Left hindlimb (tissue), 1 donor: ENCODE measurements around the gene LEMD3.
A peak's percentile ranks its signal among the peaks of the same experiment; 100 is the strongest.

Experiments
- DNase-seq: peaks from one replicate; pipeline ENCODE4 v3.0.0-alpha.2; 2018

LEMD3 gene

DNA sequence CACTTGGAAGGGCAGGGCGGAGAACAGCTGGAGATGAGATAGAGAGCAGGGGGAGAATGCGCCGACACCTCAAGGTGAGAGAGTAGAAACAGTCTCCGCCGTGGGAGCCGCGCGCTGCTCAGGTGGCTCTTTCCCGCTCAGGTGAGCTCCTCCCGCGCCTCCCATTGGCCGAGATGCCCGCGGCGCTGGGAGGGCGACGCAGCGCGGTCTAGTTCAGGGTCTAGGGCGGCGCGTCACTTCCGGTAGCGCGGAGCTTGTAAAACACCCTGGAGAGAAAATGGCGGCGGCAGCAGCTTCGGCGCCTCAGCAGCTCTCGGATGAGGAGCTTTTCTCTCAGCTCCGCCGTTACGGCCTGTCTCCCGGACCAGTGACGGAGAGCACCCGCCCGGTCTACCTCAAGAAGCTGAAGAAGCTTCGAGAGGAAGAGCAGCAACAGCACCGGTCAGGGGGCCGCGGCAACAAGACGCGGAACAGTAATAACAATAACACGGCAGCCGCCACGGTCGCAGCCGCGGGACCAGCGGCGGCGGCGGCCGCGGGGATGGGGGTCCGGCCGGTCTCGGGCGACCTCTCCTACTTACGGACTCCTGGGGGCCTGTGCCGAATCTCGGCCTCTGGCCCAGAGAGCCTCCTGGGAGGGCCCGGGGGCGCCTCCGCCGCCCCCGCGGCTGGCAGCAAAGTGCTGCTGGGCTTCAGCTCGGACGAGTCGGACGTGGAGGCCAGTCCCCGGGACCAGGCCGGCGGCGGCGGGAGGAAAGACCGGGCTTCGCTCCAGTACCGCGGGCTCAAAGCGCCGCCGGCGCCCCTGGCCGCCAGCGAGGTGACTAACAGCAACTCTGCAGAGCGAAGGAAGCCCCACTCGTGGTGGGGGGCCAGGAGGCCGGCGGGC is at the start of gene LEMD3:
LEMD3 (plus strand) TSS at position 264 of the 889 bp plus-strand sequence; CDS start at position 278, 14 bp downstream.
- DNase-seq: peak; percentile 93

DNA sequence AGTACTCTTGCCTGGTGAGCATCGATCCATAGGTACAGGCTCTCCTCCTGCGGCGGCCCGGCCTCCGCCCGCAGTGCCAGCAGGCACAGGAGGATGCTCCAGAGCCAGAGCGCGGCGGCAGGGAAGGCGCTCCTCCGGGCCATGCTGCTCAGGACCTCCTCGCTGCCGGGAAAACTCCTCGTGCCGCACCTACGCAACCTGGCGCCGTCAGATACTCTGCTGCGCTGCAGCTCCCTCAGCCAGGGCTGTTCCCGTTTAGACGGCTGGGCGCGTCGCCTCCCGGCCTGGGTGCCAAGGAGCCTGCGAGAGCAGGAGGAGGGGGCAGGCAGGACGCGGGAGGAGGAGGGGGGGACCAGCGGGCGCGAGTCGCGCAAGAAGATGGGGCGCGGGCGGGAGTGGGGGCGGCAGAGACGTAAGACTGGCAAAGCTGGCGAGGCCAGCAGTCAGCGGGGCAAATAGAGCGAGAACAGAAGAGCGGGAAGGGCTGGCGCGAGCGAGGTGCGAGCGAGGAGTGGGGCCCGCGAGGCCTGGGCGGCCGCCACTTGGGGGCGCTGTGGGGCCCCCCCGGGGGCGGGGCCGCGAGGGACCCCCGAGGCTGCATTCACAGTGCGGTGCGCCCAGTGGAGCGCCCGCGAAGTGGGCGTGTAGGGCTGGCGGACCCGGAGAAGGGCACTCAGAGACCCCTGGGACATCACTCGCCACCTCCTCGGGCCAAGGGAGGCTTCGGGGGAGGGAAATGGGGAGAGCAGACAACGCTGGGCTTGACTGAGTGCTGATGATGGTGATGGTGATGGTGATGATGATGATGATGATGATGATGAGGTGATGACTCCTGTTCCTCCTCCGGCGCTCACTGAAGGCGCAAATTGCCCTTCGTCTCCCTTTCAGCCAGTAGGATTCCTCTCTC is 48.1 kb upstream of the LEMD3 start, which contains the start of gene WIF1:
WIF1 (minus strand) TSS at position 257 of the 907 bp plus-strand sequence; CDS start at position 143, 114 bp downstream.
- DNase-seq: peak; percentile 78

DNA sequence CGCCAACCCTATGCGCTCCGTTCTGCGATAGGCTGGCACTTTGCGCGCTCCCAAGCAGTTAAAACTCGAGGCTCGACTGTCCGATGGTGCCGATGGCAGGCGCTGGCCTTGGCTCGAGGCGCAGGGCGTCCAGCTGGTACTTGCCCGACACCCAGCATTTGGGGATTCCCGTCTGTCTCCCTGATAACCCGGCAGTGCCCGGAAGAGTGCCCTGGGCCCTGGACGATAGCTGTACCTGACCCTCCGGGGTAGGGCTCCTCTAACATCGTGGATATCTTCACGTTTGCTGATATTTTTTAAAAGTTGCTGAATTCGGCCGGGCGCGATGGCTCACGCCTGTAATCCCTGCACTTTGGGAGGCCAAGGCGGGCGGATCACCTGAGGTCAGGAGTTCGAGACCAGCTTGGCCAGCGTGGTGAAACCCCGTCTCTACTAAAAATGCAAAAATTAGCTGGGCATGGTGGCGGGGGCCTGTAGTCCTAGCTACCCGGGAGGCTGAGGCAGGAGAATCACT is 47.4 kb upstream of the LEMD3 start:
- DNase-seq: no peak

DNA sequence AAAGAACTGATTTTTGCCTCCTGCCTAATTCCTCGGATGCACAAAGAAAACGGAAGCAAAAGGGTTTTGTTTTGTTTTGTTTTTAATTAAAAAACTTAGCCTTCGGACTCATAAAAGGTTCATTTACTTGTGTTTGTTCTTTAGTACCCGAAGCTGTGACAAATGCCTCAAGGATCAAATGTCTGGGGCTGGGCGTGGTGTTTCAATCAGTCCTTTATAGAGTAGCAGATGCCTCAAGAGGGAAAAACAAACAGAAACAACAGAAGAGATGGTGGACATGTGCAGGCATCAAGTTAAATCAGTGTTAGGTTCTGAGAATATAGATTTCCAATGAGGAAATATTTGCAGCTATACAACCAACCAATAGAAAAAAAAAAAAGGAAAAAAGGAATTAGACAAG is 46.7 kb upstream of the LEMD3 start:
- DNase-seq: no peak

DNA sequence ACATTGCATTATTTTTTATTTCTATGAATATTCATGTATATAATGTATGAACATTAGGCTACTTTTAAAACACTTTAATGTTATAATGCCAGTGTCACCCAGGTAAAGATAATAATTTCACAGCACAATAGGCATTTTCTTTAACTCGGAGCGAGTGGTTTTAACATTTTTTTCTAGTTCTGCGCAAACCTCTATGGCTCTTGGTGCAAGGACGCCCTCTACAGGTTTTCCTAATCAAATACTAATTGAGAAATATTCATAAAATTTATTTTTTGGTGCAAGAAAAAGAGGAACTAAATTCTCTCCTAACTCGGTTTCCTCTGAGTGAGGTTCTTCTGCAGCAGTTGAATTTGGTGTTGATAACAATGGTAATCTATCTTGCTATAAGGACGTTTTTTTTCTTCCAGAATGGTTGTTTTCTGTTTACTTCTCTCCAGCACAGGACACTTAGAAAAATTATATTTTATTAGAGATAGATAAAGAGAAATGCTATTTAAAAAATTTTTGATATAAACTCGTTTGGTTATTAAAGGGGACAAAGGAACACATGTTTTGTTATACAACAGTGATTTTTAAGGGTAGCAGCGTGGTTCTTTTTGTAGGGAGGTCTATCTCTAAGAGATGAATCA is 45.8 kb upstream of the LEMD3 start:
- no peak for DNase-seq

DNA sequence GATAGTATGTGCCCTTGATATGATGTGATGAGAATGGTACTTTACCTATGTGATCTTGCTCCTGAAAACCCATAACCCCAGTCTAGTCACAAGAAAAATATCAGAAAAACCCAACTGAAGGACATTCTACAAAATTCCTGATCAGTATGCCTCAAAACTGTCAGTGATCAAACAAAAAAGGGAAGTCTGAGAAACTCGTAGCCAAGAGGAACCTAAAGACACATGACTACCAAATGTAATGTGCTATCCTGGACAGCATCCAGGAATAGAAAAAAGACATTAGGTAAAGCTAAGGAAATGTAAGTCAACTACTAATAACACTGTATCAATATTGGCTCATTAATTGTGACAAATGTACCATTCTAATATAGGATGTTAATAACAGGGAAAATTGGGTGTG is 44.1 kb upstream of the LEMD3 start:
- no peak for DNase-seq

DNA sequence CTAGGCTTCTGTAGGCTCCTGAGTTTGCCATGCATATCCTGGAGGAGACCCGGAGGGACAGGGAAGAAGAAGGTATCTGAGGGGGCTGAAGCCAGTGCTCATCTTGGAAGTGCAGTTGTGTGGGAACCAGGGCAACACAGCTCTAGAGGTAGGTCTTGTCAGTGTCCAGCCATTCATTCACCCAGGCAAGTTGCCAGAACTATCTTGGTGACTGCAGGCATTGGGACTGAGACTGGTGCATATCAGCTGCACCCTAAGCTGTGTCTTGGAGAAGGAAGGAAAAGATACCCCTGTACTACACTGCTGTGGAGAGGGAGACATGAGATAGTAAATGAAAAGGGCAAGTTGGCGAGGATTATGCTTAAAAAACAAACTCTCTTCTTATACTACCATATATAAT is 43.4 kb upstream of the LEMD3 start:
- DNase-seq: no peak

DNA sequence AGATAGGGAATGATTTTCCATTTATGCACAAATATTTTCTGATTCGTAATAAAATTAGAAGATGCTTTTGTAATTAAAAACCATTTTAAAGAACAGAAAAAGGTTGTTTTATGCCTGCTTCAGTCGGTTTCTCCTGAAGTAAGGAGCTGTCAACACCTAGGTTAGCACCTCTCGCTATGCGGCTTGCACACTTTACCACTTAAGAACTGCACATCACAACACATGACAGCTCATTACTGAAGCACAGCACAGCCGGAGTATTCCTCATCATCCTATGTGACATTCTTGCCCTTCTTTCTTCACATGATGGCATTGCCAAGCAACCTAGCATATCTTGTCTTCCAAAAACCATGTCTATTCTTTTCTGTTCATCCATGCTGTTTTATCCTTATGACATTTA is 42.9 kb upstream of the LEMD3 start:
- no peak for DNase-seq

DNA sequence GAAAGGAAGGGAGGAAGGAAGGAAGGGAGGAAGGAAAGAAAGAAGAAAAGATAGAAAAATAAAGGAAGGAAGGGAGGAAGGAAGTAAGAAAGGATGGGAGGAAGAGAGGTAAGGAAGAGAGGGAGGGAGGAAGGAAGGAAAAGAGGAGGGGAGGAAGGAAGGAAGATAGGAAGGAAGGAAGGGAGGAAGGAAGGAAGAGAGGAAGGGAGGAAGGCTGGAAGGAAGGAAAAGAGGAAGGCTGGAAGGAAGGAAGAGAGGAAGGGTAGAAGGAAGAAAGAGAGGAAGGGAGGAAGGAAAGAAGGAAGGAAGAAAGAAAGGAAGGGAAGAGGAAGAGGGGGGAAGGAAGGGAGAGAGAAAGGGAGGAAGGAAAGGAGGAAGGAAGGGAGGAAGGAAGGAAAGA is 35.5 kb upstream of the LEMD3 start:
- DNase-seq: no peak

DNA sequence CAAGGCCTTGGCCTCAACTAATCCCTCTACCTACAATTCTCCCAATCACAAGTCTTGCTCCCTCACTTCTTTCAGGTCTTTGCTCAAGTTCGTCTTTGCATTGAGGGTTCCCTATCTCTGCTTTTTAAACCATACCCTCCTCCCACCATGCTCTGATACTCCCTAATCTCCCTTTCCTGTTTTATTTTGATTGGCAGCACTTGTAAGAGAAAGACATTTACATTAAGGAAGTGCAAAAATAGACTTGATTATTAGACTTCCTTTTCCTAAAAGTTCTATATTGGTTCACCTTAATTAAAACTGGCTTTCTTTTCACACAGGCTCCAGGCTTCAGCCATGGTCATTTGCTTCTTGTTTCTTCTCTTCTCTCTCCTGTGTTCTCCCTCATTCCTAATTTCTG is 30.0 kb upstream of the LEMD3 start:
- DNase-seq: no peak

DNA sequence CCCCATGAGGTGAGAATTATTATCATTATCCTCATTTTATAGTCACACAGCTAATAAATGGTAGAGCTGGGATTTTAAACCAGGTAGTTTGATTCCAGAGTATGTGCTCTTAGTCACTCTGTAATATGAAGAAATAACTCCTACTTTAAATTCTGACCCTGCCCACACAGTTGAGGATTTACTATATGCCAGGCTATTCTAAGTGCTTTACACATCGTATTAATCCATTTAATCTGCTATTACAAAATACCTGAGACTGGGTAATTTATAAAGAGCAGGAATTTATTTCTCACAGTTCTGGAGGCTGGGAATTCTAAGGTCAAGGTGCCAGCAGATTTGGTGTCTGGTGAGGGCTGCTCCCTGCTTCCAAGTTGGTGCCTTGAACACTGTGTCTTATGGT is 28.6 kb upstream of the LEMD3 start:
- no peak for DNase-seq

DNA sequence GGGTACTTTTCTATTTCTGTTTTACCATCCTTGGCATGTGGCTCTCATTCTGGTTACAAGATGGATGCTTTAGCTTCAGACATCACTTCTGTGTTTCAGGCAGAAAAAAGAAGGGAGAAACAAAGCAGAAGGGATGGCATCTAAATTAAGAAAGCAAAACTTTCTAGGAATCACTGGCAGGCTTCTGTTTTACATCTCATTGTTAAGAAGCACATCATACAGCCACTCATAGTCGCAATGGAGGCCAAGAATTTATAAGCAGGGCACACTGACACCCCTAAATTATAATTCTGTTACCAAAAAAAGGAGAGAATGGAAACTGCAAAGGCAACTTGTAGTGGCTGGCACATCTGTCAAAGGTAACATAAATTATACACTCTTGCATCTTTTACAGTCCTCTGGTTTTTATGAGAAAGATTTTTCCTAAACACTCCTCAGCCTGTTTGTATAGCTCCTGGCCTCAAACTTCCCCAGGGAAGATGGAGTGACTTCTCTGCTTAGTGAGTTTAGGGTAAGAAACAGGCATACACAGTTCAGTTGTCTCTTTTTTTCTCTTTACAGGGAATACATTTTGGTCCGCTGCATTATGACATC is 22.0 kb upstream of the LEMD3 start:
- no peak for DNase-seq

DNA sequence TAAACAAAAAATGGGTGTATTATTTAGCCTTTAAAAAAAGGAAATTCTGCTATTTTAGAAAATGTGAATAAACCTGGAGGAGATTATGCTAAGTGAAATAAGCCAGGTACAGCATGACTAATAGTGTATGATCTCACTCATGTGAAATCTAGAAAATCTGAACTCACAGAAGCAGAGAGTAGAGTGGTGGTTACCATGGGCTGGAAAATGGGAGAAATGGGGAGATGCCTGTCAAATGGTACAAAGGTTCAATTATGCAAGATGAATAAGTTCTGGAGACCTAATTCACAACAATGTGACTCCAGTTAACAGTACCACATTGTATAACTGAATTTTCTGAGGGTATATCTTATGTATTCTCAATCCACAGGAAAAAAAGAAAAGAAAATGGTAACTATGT is 17.4 kb upstream of the LEMD3 start:
- no peak for DNase-seq

DNA sequence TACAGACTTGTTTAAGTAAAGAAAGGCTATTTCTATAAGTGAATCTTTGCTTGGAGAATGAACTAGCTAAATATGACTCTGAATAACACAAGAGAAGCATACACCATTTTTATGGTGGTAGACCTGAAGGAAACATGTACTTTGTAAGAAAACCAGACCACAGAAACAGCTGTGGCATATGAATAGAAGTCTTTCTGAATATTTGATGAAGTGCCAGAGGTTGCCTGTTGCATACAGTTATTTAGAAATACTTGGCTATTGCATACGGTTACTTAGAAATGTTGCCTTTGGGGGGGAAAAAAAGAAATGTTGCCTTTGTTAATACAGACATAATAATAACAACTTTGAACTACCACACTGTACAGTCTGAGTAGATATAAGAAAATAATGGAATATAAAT is 16.8 kb upstream of the LEMD3 start:
- no peak for DNase-seq

DNA sequence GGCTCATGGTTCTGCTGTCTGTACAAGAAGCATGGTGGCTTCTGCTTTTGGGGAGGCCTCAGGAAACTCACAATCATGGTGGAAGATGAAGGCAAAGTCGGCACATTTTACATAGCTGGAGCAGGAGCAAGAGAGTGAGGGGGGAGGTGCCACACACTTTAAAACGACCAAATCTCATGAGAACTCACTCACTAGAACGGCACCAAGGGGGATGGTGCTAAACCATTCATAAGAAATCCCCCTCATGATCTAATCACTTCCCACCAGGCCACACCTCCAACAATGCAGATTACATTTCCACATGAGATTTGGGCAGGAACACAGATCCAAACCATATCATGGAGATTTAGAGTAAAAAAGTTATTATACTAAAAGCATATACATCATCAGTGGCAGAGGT is 13.6 kb upstream of the LEMD3 start:
- DNase-seq: no peak

DNA sequence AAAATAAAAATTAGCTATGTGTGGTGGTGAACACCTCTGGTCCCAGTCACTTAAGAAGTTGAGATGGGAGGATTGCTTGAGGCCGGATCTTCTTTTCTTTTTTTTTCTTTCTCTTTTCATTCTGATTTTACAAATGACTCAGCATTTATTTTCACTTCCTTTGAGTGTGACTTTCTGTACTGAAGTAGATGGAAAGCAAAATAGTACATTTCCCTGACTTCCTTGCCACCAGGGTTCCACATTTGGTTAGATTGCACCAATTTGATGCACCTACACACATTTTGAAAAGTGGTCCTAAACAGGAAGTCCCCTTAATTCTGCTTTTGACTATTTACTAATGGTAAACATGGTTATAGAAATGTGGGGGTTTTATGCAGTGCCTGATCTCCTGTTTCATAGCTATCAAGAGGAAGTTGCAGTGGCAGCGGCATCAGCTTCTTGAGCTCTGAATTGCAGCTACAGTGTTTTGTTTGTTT is 13.0 kb upstream of the LEMD3 start:
- no peak for DNase-seq

DNA sequence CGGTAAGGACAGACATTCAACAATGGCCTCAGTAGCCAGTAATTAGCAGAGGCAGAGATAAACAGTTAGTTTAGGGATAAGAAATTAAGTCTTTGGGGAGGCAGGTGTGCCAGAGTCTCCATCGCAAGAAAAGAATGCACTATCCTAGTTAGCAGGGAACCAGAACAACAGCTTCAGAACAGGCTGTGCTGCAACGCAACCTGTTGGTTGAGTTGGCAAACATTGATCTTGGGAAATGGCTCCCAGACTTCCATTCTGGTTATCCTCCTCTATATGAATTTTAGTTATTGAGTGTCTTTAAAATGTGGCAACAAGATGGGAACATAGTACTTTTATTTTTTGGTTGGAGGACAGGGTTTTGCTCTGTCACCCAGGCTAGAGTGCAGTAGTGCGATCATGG is 12.3 kb upstream of the LEMD3 start:
- no peak for DNase-seq

DNA sequence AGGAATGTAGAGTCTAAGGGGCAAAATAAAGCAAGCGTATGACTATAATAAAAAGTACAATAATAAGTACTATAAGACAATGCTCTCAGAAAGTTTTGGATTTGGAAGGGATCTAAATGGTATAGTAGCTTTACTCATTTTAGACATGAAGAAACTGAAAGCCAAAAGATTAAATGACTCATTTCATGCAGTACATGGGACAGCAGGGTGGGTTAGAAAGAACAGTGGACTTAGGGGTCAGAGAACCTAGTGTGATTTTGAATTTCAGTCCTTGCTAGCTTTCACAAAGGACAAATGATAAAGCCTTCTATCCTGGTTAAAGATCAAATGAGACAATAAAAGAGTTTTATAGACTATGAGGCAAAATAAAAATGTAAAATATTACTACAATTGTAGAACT is 6.8 kb upstream of the LEMD3 start:
- no peak for DNase-seq

DNA sequence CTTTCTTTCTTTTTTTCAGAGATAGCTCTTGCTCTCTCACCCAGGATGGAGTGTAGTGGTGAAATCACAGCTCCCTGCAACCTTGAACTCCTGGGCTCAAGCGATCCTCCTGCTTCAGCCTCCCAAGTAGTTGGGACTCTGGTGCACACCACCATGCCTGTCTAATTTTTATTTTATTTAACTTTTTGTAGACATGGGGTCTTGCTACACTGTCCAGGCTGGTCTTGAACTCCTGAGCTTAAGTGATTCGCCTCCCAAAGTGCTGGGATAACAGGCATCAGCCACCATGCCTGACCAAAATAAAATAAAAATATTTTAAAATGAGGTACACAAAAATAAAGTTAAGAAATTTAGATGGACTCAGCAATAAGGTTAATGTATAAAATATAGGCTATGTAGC is 5.1 kb upstream of the LEMD3 start:
- DNase-seq: no peak

DNA sequence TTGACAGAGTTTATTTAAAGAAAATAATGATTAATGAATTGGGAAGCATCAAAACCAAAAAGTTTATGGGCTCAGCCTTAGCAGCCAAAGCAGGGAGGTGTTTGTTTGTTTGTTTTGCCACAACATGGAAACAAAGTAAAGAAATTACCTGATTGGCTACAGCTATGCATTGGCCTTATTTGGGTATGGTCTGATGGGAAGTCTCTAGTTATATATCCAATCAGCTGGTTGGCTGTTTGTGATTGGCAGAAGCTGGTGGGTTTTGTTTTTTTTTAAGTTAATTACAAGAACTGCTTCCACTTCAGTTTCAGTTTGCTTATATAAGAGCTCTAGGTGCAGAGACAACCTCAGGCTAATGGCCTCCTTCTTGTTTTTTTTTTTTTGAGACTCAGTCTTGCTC is 4.6 kb upstream of the LEMD3 start:
- DNase-seq: no peak

DNA sequence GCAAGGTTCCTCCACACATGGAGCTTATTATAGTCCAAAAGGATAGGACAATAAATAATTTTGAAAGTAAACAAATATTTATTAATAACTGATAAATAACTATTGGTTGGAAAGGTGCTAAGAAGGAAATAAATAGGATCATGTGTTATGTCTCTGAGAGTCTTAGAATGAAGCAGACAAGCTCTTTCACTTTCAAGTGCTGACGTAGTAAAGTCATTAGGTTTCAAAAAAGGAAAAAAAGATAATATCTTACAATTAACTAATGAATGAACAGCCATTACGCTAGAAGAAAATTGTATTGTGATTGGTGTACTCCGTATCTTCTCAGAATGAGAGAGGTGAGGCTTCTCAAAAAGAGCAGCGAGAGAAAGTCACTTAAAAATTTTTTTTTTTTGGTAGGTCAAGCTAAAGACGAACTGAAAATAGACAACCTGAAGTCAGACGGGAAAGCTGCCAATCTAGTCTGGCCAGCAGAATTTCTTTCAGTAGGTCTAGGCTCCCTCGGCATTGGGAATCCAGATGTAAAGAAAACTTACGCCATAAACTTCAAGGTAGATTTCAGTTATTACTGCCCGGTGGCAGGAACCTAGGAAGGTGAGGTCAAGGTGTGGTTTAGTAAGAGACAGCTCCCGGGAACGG is 583 bp upstream of the LEMD3 start:
- no peak for DNase-seq
